SK-N-SH treated with all-trans-retinoic acid at 6 μM for 48 hours (cell line): ENCODE data around the gene GPR183.

ENCODE experiments used
- BACH2 ChIP-seq: fragments of 250-450 bp; sonication (Bioruptor Pico); IDR thresholded peaks from 2 replicates; pipeline ENCODE4 v1.9.0; 2021; ENCODE audit warnings: mild to moderate bottlenecking, borderline replicate concordance
- CREB5 ChIP-seq: fragments of 250-450 bp; sonication (Bioruptor Pico); IDR thresholded peaks from 2 replicates; pipeline ENCODE4 v1.5.1; 2020; ENCODE audit warnings: low read depth, mild to moderate bottlenecking, moderate library complexity
- CSDC2 ChIP-seq: fragments of 250-450 bp; sonication (Bioruptor Pico); IDR thresholded peaks from 2 replicates; pipeline ENCODE4 v1.5.0; 2020; ENCODE audit warnings: mild to moderate bottlenecking, moderate library complexity
- GLIS3 ChIP-seq: fragments of 250-450 bp; sonication (Bioruptor Pico); IDR thresholded peaks from 2 replicates; pipeline ENCODE4 v1.5.0; 2020; ENCODE audit warnings: mild to moderate bottlenecking, moderate library complexity
- ISL1 ChIP-seq: fragments of 250-450 bp; sonication (Bioruptor Pico); IDR thresholded peaks from 2 replicates; pipeline ENCODE4 v2.1.2; 2022; ENCODE audit warnings: mild to moderate bottlenecking, moderate library complexity
- OSR1 ChIP-seq: fragments of 250-450 bp; sonication (Bioruptor Pico); IDR thresholded peaks from 2 replicates; pipeline ENCODE4 v1.8.0; 2022; ENCODE audit warnings: moderate library complexity, mild to moderate bottlenecking, inconsistent platforms
- PATZ1 ChIP-seq: fragments of 250-450 bp; sonication (Bioruptor Pico); IDR thresholded peaks from 2 replicates; pipeline ENCODE4 v1.8.0; 2020; ENCODE audit warnings: mild to moderate bottlenecking, moderate library complexity, borderline replicate concordance
- POU6F1 ChIP-seq: fragments of 250-450 bp; sonication (Bioruptor Pico); IDR thresholded peaks from 2 replicates; pipeline ENCODE4 v1.8.0; 2021; ENCODE audit warnings: low read depth, mild to moderate bottlenecking, moderate library complexity, borderline replicate concordance
- SNAI2 ChIP-seq: fragments of 250-450 bp; sonication (Bioruptor Pico); IDR thresholded peaks from 2 replicates; pipeline ENCODE4 v1.5.0; 2020; ENCODE audit warnings: mild to moderate bottlenecking, moderate library complexity
- TSHZ2 ChIP-seq: fragments of 250-450 bp; sonication (Bioruptor Pico); IDR thresholded peaks from 2 replicates; pipeline ENCODE4 v1.5.0; 2020; ENCODE audit warnings: mild to moderate bottlenecking, moderate library complexity
- ZFP3 ChIP-seq: fragments of 250-450 bp; sonication (Bioruptor Pico); IDR thresholded peaks from 2 replicates; pipeline ENCODE4 v1.5.0; 2020; ENCODE audit warnings: mild to moderate bottlenecking, moderate library complexity
- ZFP30 ChIP-seq: fragments of 450-650 bp; formaldehyde crosslinking; IDR thresholded peaks from 2 replicates; pipeline ENCODE4 v1.5.0; 2022; ENCODE audit warnings: mild to moderate bottlenecking, moderate library complexity
- ZNF565 ChIP-seq: fragments of 450-650 bp; formaldehyde crosslinking; conservative IDR thresholded peaks from 2 replicates; pipeline ENCODE4 v1.5.0; 2020; ENCODE audit warnings: low read depth, mild to moderate bottlenecking, moderate library complexity
- ZNF70 ChIP-seq: fragments of 450-650 bp; formaldehyde crosslinking; IDR thresholded peaks from 2 replicates; pipeline ENCODE4 v1.5.0; 2020; ENCODE audit warnings: mild to moderate bottlenecking, moderate library complexity

GRCh38 chr13:99327126-99327525 is 19.9 kb upstream of the GPR183 start:
- TF ChIP-seq ZFP30 (CRISPR knock-in tag): no peak
- no peak for TF ChIP-seq CSDC2 (CRISPR knock-in tag)
- no peak for TF ChIP-seq OSR1 (CRISPR knock-in tag)
- TF ChIP-seq PATZ1 (CRISPR knock-in tag): no peak
- TF ChIP-seq GLIS3: no peak
- no peak for TF ChIP-seq ZFP3 (CRISPR knock-in tag)
- no peak for TF ChIP-seq ZNF70 (CRISPR knock-in tag)
- no peak for TF ChIP-seq ISL1
- no peak for TF ChIP-seq CREB5
- no peak for TF ChIP-seq POU6F1 (CRISPR knock-in tag)
- no peak for TF ChIP-seq ZNF565 (CRISPR knock-in tag)
- TF ChIP-seq TSHZ2: no peak
- TF ChIP-seq SNAI2 (CRISPR knock-in tag): no peak
- TF ChIP-seq BACH2 (CRISPR knock-in tag): no peak
